ENCODE measurements around the gene ADORA3. TPM values are rescaled to one million over a fixed set of nuclear protein-coding genes. Genes with fewer than 3 reads are reported as not detected.

The ADORA3 gene
- total and polyA plus RNA-seq, 2 donors (not counting 3 experiments of a cell fraction or from before 2014, with no cell fraction given), result 0.31 TPM; not detected in 1

GRCh38 chr1:111450185-111450584 is 53.2 kb downstream of the ADORA3 start:
- intact Hi-C loops (cut with micrococcal nuclease), result no loop called here
- Histone ChIP-seq H3K27ac (ENCODE audit: insufficient read depth, low read depth, low read length) (peak overlapping the region; percentile 74), H3K9me3 (replicated peaks; ENCODE audit: control insufficient read depth, insufficient read depth, low read length) (no peaks in the 10 kb centered on the region), H3K9ac (replicated peaks; ENCODE audit: extremely low read depth, insufficient read depth, low read length) (peak overlapping the region; percentile 95), H3K4me1 (ENCODE audit: control insufficient read depth, extremely low read depth, insufficient read depth, low read length) (peaks cover 21% of the 10 kb centered on the region), H3K9me1 (replicated peaks; ENCODE audit: control insufficient read depth, extremely low read depth, insufficient read depth, low read length) (no peaks in the 10 kb centered on the region), H4K20me1 (replicated peaks; ENCODE audit: control insufficient read depth, extremely low read depth, insufficient read depth, low read length) (peaks cover 3% of the 10 kb centered on the region), H3K36me3 (ENCODE audit: control insufficient read depth in 2 of 2, extremely low read depth in 1 of 2, insufficient read depth in 2 of 2, low read length in 2 of 2) (peaks cover 1 to 7% of the 10 kb centered on the region in 2 experiments), H3K27me3 (ENCODE audit: control insufficient read depth in 2 of 2, insufficient read depth in 2 of 2, low read length in 2 of 2) (no peaks in the 10 kb centered on the region), H3K79me2 (ENCODE audit: control insufficient read depth, insufficient read depth, low read length) (peaks cover 87% of the 10 kb centered on the region), H3K4me3 (replicated peaks in 1 of 3; ENCODE audit: insufficient read depth in 1 of 3, low read depth in 1 of 3, low read length in 3 of 3) (peak overlapping the region; percentile 72 to 96 (median 87)), H3K4me2 (ENCODE audit: insufficient read depth, low read length) (peak overlapping the region; percentile 98), H2AFZ (ENCODE audit: low read depth, low read length) (peak overlapping the region; percentile 75)
- dilution Hi-C loops (cut with MboI; ENCODE audit: extremely low pct_ligation_motif_present, low sequenced_read_pairs), result no loop called here
- TF ChIP-seq CTCF (IDR thresholded peaks at IDR 0.05; ENCODE audit: extremely low read depth in 1 of 2, insufficient read depth in 1 of 2, low read depth in 1 of 2, low read length in 2 of 2) (no peak), POLR2AphosphoS5 (IDR thresholded peaks at IDR 0.05; ENCODE audit: insufficient read depth, low read depth, low read length) (no peak), EZH2 (IDR thresholded peaks at IDR 0.05; ENCODE audit: borderline replicate concordance, low read depth, low read length, severe bottlenecking) (no peak), FOS (IDR thresholded peaks at IDR 0.05; ENCODE audit: borderline replicate concordance, insufficient read depth, low read length) (no peak), MAX (IDR thresholded peaks at IDR 0.05; ENCODE audit: insufficient read depth, insufficient read length) (no peak), POLR2A (IDR thresholded peaks at IDR 0.05; ENCODE audit: low read depth, low read length) (no peak), GATA2 (IDR thresholded peaks at IDR 0.05; ENCODE audit: insufficient read depth, insufficient read length, low read depth, low read length) (no peak), MYC (IDR thresholded peaks at IDR 0.05; ENCODE audit: low read depth, low read length) (no peak), JUN (IDR thresholded peaks at IDR 0.05; ENCODE audit: borderline replicate concordance, insufficient read depth, insufficient read length, low read depth) (no peak)
- no TSS peak for BruUV-seq (replicated peaks)
- DNase-seq (ENCODE audit: low read depth, low spot score) (no peak), FAIRE-seq (no peak)
- ChIA-PET POLR2A (no interaction called here), CTCF (interaction anchor here (1.1 kb wide), 1 partner anchor 10 kb away, joined by 3 read pairs; no protein-coding TSS in a partner anchor)
